SK-N-SH (cell line): ENCODE results near the gene NYAP2. TPM values are rescaled to one million over a fixed set of nuclear protein-coding genes. Genes with fewer than 3 reads are reported as not detected.

Experiments
- CTCF ChIA-PET: fragments of 300-600, 350-600 bp; formaldehyde crosslinking; extraction: SDS; loops from one replicate; lab custom pipeline; 2021; lab: Yijun Ruan, JAX
- POLR2A ChIA-PET: fragments of 350-600 bp; sonication (Branson Sonifier 250); formaldehyde crosslinking; extraction: SDS; loops from one replicate; lab custom pipeline; 2020; ENCODE audit warnings: antibody characterized with exemption, inconsistent platforms; lab: Yijun Ruan, JAX
- DNase-seq: peaks from one replicate; pipeline ENCODE4 v3.0.0; 2012
- H2AFZ ChIP-seq: fragments of 200-600 bp; sonication (generic); 2 replicates; pipeline ENCODE4 v1.8.1; 2016; ENCODE audit warnings: antibody characterized with exemption, mild to moderate bottlenecking, low read depth
- H3F3A ChIP-seq: fragments of 200-600 bp; sonication (generic); replicated peaks from 2 replicates; pipeline ENCODE3; 2016; ENCODE audit warnings: antibody characterized with exemption, mild to moderate bottlenecking; ENCODE audit not compliant: insufficient read depth
- H3K27ac ChIP-seq, 2 experiments: fragments of 200-500 bp in 1 of 2; fragments of 200-600 bp in 1 of 2; sonication (Bioruptor generic) in 1 of 2; sonication (generic), shearing (Covaris generic) in 1 of 2; 2 replicates each; pipeline versions ENCODE4 v1.5.1 to v1.6.1; 2014 to 2016; ENCODE audit warnings: low read depth in 2 of 2, inconsistent platforms in 1 of 2, low read length in 1 of 2, mild to moderate bottlenecking in 1 of 2, mixed read lengths in 1 of 2
- H3K27me3 ChIP-seq: fragments of 200-600 bp; sonication (generic), shearing (Covaris generic); 2 replicates; pipeline ENCODE4 v1.6.1; 2016; ENCODE audit warnings: mixed run types; ENCODE audit not compliant: insufficient read depth
- H3K36me3 ChIP-seq, 2 experiments: fragments of 200-500 bp in 1 of 2; fragments of 200-600 bp in 1 of 2; sonication (Bioruptor generic) in 1 of 2; sonication (generic) in 1 of 2; replicated peaks in 1 of 2; 2 replicates each; pipeline versions ENCODE3 to v1.5.1; 2014 to 2016; ENCODE audit warnings: low read length in 1 of 2, mild to moderate bottlenecking in 1 of 2; ENCODE audit not compliant: insufficient read depth in 2 of 2, control insufficient read depth in 1 of 2
- H3K4me1 ChIP-seq, 2 experiments: fragments of 200-500 bp in 1 of 2; fragments of 200-600 bp in 1 of 2; sonication (Bioruptor generic) in 1 of 2; sonication (generic), shearing (Covaris generic) in 1 of 2; 2 replicates each; pipeline versions ENCODE4 v1.5.1 to v1.6.1; 2014 to 2016; ENCODE audit warnings: low read depth in 1 of 2, low read length in 1 of 2, mixed run types in 1 of 2; ENCODE audit not compliant: insufficient read depth in 2 of 2, control insufficient read depth in 1 of 2
- H3K4me2 ChIP-seq: fragments of 200-600 bp; sonication (generic), shearing (Covaris generic); 2 replicates; pipeline ENCODE4 v1.6.1; 2017; ENCODE audit warnings: mixed run types
- H3K4me3 ChIP-seq, 2 experiments: fragments of 200-500 bp in 1 of 2; fragments of 200-600 bp in 1 of 2; sonication (Bioruptor generic) in 1 of 2; sonication (generic), shearing (Covaris generic) in 1 of 2; 2 replicates each; pipeline versions ENCODE4 v1.5.1 to v1.8.1; 2014 to 2016; ENCODE audit warnings: low read depth in 2 of 2, inconsistent platforms in 1 of 2, low read length in 1 of 2, mild to moderate bottlenecking in 1 of 2, mixed read lengths in 1 of 2, moderate library complexity in 1 of 2
- H3K79me2 ChIP-seq: fragments of 200-600 bp; sonication (generic); 2 replicates; pipeline ENCODE4 v1.8.1; 2017; ENCODE audit warnings: mild to moderate bottlenecking; ENCODE audit not compliant: insufficient read depth
- H3K9ac ChIP-seq: fragments of 200-600 bp; sonication (generic); 2 replicates; pipeline ENCODE4 v1.6.1; 2017; ENCODE audit warnings: mixed run types
- H3K9me2 ChIP-seq: fragments of 200-600 bp; sonication (generic); 2 replicates; pipeline ENCODE4 v1.6.1; 2017; ENCODE audit warnings: mixed run types
- H3K9me3 ChIP-seq: fragments of 200-600 bp; sonication (generic); 2 replicates; pipeline ENCODE4 v1.6.1; 2017; ENCODE audit warnings: mixed run types, mild to moderate bottlenecking, moderate library complexity
- H4K20me1 ChIP-seq: fragments of 200-600 bp; sonication (generic); 2 replicates; pipeline ENCODE4 v1.6.1; 2017; ENCODE audit warnings: mild to moderate bottlenecking, mixed run types; ENCODE audit not compliant: insufficient read depth
- ELF1 ChIP-seq: IDR thresholded peaks from 2 replicates; pipeline ENCODE4 v1.4.0; 2012
- EP300 ChIP-seq, 2 experiments: IDR thresholded peaks; 2 replicates each; pipeline versions ENCODE4 v1.4.0 to v1.6.1; 2012; ENCODE audit warnings: borderline replicate concordance in 1 of 2, low read depth in 1 of 2, low read length in 1 of 2
- FOSL2 ChIP-seq: IDR thresholded peaks from 2 replicates; pipeline ENCODE4 v1.4.0; 2012; ENCODE audit warnings: low read depth, mild to moderate bottlenecking, moderate library complexity, borderline replicate concordance
- GABPA ChIP-seq: IDR thresholded peaks from 2 replicates; pipeline ENCODE4 v1.4.0; 2012; ENCODE audit warnings: low read depth, mild to moderate bottlenecking
- JUND ChIP-seq: IDR thresholded peaks from 2 replicates; pipeline ENCODE4 v1.4.0; 2012
- MEF2A ChIP-seq: IDR thresholded peaks from 2 replicates; pipeline ENCODE4 v1.4.0; 2012; ENCODE audit warnings: low read depth, borderline replicate concordance
- MXI1 ChIP-seq: IDR thresholded peaks from 2 replicates; pipeline ENCODE4 v1.6.1; 2012; ENCODE audit warnings: mild to moderate bottlenecking, low read depth, low read length, improper control_type of control experiment
- NFIC ChIP-seq: IDR thresholded peaks from 2 replicates; pipeline ENCODE4 v1.4.0; 2012; ENCODE audit warnings: borderline replicate concordance
- POLR2AphosphoS5 ChIP-seq: IDR thresholded peaks from 2 replicates; pipeline ENCODE4 v1.6.1; 2012; ENCODE audit warnings: low read depth, low read length
- RAD21 ChIP-seq: IDR thresholded peaks from 2 replicates; pipeline ENCODE4 v1.6.1; 2012; ENCODE audit warnings: mild to moderate bottlenecking, low read length
- RCOR1 ChIP-seq: fragments of 150-350 bp; IDR thresholded peaks from 2 replicates; pipeline ENCODE4 v1.6.1; 2017; ENCODE audit warnings: antibody characterized with exemption, low read length
- RFX5 ChIP-seq: IDR thresholded peaks from 2 replicates; pipeline ENCODE4 v1.6.1; 2012; ENCODE audit warnings: mild to moderate bottlenecking, improper control_type of control experiment, low read length
- SIN3A ChIP-seq: IDR thresholded peaks from 2 replicates; pipeline ENCODE4 v1.6.1; 2012; ENCODE audit warnings: low read depth, mild to moderate bottlenecking, low read length, moderate library complexity, borderline replicate concordance
- SMC3 ChIP-seq: IDR thresholded peaks from 2 replicates; pipeline ENCODE4 v1.6.1; 2012; ENCODE audit warnings: low read depth, low read length, improper control_type of control experiment
- TAF1 ChIP-seq: IDR thresholded peaks from 2 replicates; pipeline ENCODE4 v1.6.1; 2012; ENCODE audit warnings: low read depth, mild to moderate bottlenecking, low read length, moderate library complexity, borderline replicate concordance
- TCF12 ChIP-seq: IDR thresholded peaks from 2 replicates; pipeline ENCODE4 v1.4.0; 2012
- WGBS: methylation state at CpG from one replicate; pipeline ENCODE4 v1.1.6; 2017; ENCODE audit warnings: low lambda C conversion rate; 5-methylcytosine and 5-hydroxymethylcytosine counted together
- polyA plus RNA-seq, 3 experiments: library from polyadenylated mRNA; depleted of rRNA; stranded (reverse); fragments of >200 nt; gene quantifications; 2 replicates each; pipeline ENCODE4 v1.2.3, GENCODE V29; 2012
- TF ChIP-seq, protein P1 (sequence below): IDR thresholded peaks from 2 replicates; pipeline ENCODE4; 2012
- TF ChIP-seq, protein P2 (sequence below): IDR thresholded peaks from 2 replicates; pipeline ENCODE4 v1.4.0; 2012; ENCODE audit warnings: low read depth, borderline replicate concordance
- TF ChIP-seq, protein P3 (sequence below): fragments of 150-350 bp; IDR thresholded peaks from 2 replicates; pipeline ENCODE4 v1.6.1; 2017; ENCODE audit warnings: antibody characterized with exemption, low read length, low read depth, borderline replicate concordance

Gene NYAP2
- polyA plus RNA-seq, 1 of the 3 experiments (the other 2 are of a cell fraction) = not detected

DNA sequence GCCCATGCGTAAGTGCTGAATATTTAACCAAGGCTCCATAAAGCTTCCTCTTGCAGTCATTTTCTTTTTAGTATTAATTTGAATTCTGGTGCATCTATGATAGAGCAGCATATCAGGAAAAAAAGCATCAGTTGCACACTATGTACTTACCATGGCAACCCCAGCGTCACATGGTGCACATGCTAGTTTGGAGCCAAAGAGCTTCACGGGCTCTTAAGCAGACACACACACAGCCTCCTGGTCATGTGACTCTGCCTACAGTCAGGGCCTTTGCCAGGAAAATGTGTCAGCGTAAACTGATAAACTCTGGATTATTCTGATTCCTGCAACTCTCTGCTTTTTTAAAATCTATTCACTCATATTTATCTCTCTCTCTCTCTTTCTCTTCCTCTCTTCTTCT, 30.2 kb downstream of the NYAP2 start:
- Histone ChIP-seq H3K4me2 (no peak overlapping the region), H3K4me3 (no peak overlapping the region), H3K9me2 (no peaks in the 10 kb centered on the region), H4K20me1 (no peaks in the 10 kb centered on the region), H3K9me3 (no peaks in the 10 kb centered on the region), H3K79me2 (no peaks in the 10 kb centered on the region), H3K36me3 (no peaks in the 10 kb centered on the region), H3F3A (no peaks in the 10 kb centered on the region), H3K27me3 (no peaks in the 10 kb centered on the region), H2AFZ (no peak overlapping the region), H3K27ac (peak overlapping the region in 1 of 2 experiments; percentile 91; a peak in 2 of 4 replicates), H3K9ac (no peak overlapping the region), H3K4me1 (peaks cover 0 to 16% of the 10 kb centered on the region in 2 experiments; a peak in 2 of 4 replicates)
- ChIA-PET CTCF (interaction anchor here (1.1 to 2.5 kb wide), 4 partner anchors 9 to 146 kb away, joined by 3 to 7 read pairs (median 4); no protein-coding TSS in a partner anchor), POLR2A (interaction anchor here (0.6 kb wide), 1 partner anchor 110 kb away, joined by 3 read pairs; no protein-coding TSS in a partner anchor)
- TF ChIP-seq EP300 (IDR thresholded peaks at IDR 0.05; ENCODE audit: borderline replicate concordance in 1 of 2, low read depth in 1 of 2, low read length in 1 of 2) = 0 out of 4 replicates have a peak, but pooled peaks of 1 of the 2 experiments have one; percentile 25
- TF ChIP-seq MEF2A = no peak
- no peak for TF ChIP-seq JUND
- peak; percentile 86 for TF ChIP-seq MXI1
- no peak for TF ChIP-seq TAF1
- 0 out of 2 replicates have a peak, but pooled peaks have one; percentile 23 for TF ChIP-seq RCOR1
- TF ChIP-seq, protein P1, sequence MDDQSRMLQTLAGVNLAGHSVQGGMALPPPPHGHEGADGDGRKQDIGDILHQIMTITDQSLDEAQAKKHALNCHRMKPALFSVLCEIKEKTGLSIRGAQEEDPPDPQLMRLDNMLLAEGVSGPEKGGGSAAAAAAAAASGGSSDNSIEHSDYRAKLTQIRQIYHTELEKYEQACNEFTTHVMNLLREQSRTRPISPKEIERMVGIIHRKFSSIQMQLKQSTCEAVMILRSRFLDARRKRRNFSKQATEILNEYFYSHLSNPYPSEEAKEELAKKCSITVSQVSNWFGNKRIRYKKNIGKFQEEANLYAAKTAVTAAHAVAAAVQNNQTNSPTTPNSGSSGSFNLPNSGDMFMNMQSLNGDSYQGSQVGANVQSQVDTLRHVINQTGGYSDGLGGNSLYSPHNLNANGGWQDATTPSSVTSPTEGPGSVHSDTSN = no peak
- TF ChIP-seq, protein P2, sequence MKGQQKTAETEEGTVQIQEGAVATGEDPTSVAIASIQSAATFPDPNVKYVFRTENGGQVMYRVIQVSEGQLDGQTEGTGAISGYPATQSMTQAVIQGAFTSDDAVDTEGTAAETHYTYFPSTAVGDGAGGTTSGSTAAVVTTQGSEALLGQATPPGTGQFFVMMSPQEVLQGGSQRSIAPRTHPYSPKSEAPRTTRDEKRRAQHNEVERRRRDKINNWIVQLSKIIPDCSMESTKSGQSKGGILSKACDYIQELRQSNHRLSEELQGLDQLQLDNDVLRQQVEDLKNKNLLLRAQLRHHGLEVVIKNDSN = peak; percentile 74
- TF ChIP-seq POLR2AphosphoS5 = no peak
- no peak for TF ChIP-seq TCF12
- no peak for TF ChIP-seq FOSL2
- TF ChIP-seq GABPA = no peak
- TF ChIP-seq SMC3 = no peak
- TF ChIP-seq RFX5 = peak; percentile 77; the same call in 1 of the 2 replicates
- TF ChIP-seq ELF1 = no peak
- no peak for TF ChIP-seq NFIC
- no peak for TF ChIP-seq SIN3A
- TF ChIP-seq, protein P3, sequence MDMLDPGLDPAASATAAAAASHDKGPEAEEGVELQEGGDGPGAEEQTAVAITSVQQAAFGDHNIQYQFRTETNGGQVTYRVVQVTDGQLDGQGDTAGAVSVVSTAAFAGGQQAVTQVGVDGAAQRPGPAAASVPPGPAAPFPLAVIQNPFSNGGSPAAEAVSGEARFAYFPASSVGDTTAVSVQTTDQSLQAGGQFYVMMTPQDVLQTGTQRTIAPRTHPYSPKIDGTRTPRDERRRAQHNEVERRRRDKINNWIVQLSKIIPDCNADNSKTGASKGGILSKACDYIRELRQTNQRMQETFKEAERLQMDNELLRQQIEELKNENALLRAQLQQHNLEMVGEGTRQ = peak; percentile 75; the same call in 1 of the 2 replicates
- no peak for TF ChIP-seq RAD21
- DNase-seq = peak; percentile 58
- WGBS = 49% methylated on average over 4 of the region's 4 CpGs
